Peyer's patch (tissue), 4 donors: Measurements from ENCODE around the gene BMP6. TPM values are rescaled to one million over a fixed set of nuclear protein-coding genes. Genes with fewer than 3 reads are reported as not detected.

Experiments
- DNase-seq, 3 donors: peaks; one replicate each; pipeline ENCODE4 v3.0.0-alpha.2; 2017 to 2019
- H3K27ac ChIP-seq, 4 donors: fragments of 200-600 bp; sonication (generic); one replicate each; pipeline ENCODE4 v1.5.1; 2016 to 2019
- H3K27me3 ChIP-seq, 2 donors: fragments of 200-600 bp; sonication (generic); one replicate each; pipeline ENCODE4 v1.5.1; 2019
- H3K36me3 ChIP-seq, 3 donors: fragments of 200-600 bp; sonication (generic); one replicate each; pipeline ENCODE4 v1.5.1; 2016 to 2019
- H3K4me1 ChIP-seq, 4 donors: fragments of 200-600 bp; sonication (generic); one replicate each; pipeline ENCODE4 v1.5.1; 2016 to 2019
- H3K4me3 ChIP-seq, 4 donors: fragments of 200-600 bp; sonication (generic); 1 replicate in 3 of 4; 2 replicates in 1 of 4; pipeline ENCODE4 v1.5.1; 2016 to 2019; ENCODE audit warnings: mild to moderate bottlenecking in 1 of 4
- H3K9me3 ChIP-seq, 4 donors: fragments of 200-600 bp; sonication (generic); one replicate each; pipeline ENCODE4 v1.5.1; 2016 to 2019; ENCODE audit warnings: mild to moderate bottlenecking in 1 of 4
- POLR2A ChIP-seq, 2 donors: fragments of 450-650 bp; IDR thresholded peaks; one replicate each; pipeline ENCODE4 v1.5.1; 2017; ENCODE audit warnings: antibody characterized with exemption in 2 of 2, mild to moderate bottlenecking in 2 of 2, moderate library complexity in 2 of 2
- total RNA-seq, 4 donors: library from RNA; depleted of rRNA; stranded (reverse); fragments of >200 nt; gene quantifications; one replicate each; pipeline ENCODE4 v1.1.0, GENCODE V29; 2016
- TF ChIP-seq, protein P1 (sequence below), 6 experiments: fragments of 450-650 bp in 4 of 6; fragments of 200-600 bp in 2 of 6; sonication (generic) in 1 of 6; IDR thresholded peaks; one replicate each; pipeline ENCODE4 v1.5.1; 2017 to 2019; ENCODE audit warnings: antibody characterized with exemption in 6 of 6, mild to moderate bottlenecking in 3 of 6, moderate library complexity in 1 of 6

The BMP6 gene
- total RNA-seq, 4 donors from 2014 or later = 0.88 to 3.6 (median 2.2) TPM

DNA sequence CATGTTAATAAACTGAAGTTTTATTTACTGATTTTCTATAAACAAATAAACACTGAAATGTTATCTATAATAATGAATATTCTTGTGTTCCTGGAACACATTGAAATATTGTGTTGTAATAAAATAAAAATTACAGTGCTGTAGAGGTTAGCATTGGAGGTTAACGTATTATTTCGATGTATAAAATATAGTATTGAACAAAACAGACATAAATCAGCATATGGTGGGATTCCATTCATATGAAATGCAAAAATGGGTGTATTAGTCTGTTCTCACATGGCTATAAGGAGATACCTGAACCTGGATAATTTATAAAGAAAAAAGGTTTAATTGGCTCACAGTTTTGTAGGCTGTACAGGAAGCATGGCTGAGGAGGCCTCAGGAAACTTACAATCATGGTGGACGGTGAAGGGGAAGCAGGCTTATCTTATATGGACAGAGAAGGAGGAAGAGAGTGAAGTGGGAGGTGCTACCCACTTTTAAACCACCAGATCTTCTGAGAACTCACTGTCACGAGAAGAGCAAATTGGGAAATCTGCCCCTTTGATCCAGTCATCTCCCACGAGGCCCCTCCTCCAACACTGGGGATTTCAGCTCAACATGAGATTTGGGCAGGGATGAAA lies 24.6 kb upstream of the BMP6 start:
- Histone ChIP-seq H3K27me3 (no peaks in the 10 kb centered on the region), H3K4me1 (no peaks in the 10 kb centered on the region), H3K36me3 (no peaks in the 10 kb centered on the region), H3K27ac (no peak overlapping the region), H3K4me3 (no peak overlapping the region), H3K9me3 (no peaks in the 10 kb centered on the region)
- no peak for DNase-seq
- TF ChIP-seq POLR2A (IDR thresholded peaks at IDR 0.05) = no peak
- TF ChIP-seq, protein P1, sequence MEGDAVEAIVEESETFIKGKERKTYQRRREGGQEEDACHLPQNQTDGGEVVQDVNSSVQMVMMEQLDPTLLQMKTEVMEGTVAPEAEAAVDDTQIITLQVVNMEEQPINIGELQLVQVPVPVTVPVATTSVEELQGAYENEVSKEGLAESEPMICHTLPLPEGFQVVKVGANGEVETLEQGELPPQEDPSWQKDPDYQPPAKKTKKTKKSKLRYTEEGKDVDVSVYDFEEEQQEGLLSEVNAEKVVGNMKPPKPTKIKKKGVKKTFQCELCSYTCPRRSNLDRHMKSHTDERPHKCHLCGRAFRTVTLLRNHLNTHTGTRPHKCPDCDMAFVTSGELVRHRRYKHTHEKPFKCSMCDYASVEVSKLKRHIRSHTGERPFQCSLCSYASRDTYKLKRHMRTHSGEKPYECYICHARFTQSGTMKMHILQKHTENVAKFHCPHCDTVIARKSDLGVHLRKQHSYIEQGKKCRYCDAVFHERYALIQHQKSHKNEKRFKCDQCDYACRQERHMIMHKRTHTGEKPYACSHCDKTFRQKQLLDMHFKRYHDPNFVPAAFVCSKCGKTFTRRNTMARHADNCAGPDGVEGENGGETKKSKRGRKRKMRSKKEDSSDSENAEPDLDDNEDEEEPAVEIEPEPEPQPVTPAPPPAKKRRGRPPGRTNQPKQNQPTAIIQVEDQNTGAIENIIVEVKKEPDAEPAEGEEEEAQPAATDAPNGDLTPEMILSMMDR (IDR thresholded peaks at IDR 0.05) = no peak

DNA sequence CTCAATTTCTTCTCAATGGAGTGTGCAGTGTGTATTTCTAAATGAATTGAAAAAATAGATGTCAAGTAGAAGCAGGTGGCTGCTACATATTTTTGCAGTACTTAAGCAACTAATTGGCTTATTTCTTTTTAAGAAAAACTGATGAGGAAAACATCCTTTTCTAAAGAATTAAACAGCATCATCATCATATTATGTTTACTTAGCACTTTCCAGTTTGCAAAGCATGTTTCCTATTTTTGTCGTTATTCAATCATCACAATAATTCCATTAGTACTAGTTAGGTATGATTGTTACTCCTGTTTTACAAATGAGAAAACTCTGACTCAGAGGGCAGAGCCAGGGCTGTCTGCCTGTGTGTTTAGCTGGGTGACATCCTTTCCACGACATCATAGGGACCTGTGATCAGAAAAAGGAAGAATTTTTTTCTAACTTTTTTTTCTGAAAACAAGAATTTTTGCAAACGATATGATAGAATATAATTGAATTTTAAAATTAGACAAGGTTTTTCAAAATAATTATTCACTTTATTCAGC lies 22.7 kb upstream of the BMP6 start:
- no peak for TF ChIP-seq POLR2A (IDR thresholded peaks at IDR 0.05)
- TF ChIP-seq, protein P1 (IDR thresholded peaks at IDR 0.05) = no peak
- Histone ChIP-seq H3K27ac (no peak overlapping the region), H3K4me1 (no peaks in the 10 kb centered on the region), H3K4me3 (no peak overlapping the region), H3K36me3 (no peaks in the 10 kb centered on the region), H3K9me3 (no peaks in the 10 kb centered on the region), H3K27me3 (no peaks in the 10 kb centered on the region)
- no peak for DNase-seq

- H3K27ac ChIP-seq = no peak overlapping the region
- DNase-seq = no peak
- no peak for TF ChIP-seq POLR2A (IDR thresholded peaks at IDR 0.05)
- TF ChIP-seq, protein P1 (IDR thresholded peaks at IDR 0.05) = no peak
Measured at GRCh38 chr6:7705483-7705882, 20.4 kb upstream of the BMP6 start.

DNA sequence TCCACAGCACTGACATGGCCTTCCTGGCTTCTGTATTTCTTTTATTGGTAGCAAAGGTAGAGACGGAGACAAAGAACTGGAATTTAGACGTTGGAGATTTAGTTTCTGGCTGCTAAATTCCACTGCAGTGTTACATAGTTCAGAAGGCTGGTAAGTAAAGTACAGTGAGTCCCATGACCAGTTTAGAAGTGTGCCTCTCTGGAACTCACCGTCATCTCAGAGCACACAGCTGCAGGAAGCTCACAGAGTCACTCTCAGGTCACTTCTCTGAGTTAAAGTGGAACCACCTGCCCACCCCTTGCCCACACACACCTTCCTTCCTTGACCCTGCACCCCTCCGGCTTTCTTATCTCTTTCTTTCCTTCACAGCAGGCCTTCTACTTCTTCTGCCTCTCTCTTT lies 19.6 kb upstream of the BMP6 start:
- Histone ChIP-seq H3K36me3 (no peaks in the 10 kb centered on the region), H3K4me1 (no peaks in the 10 kb centered on the region), H3K27ac (no peak overlapping the region), H3K27me3 (no peaks in the 10 kb centered on the region), H3K4me3 (no peak overlapping the region), H3K9me3 (no peaks in the 10 kb centered on the region)
- TF ChIP-seq POLR2A (IDR thresholded peaks at IDR 0.05) = no peak
- TF ChIP-seq, protein P1 (IDR thresholded peaks at IDR 0.05) = no peak
- no peak for DNase-seq

More at GRCh38 chr6:7705483-7705882, 20.4 kb upstream of the BMP6 start:
- Histone ChIP-seq H3K27me3 (no peaks in the 10 kb centered on the region), H3K4me1 (no peaks in the 10 kb centered on the region), H3K36me3 (no peaks in the 10 kb centered on the region), H3K4me3 (no peak overlapping the region), H3K9me3 (no peaks in the 10 kb centered on the region)

DNA sequence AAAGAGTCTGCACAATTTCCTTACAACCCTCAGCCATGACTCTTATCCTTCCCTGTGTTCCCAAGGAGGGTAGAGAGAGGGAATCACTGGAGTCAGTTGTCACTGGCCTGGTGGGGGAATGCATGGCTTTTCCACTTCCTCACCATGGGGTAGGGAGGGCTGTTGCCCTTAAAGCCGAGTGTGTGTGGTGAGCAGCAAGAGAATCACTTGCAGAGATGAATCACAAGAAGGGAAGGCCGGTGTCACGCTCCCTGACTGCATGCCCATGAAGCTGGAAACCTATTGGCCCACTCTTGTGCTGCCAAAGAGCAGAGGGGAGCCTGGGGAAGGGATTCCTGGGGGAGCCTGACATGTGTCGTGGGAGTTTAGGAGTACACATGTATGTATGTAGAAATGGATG lies 18.1 kb upstream of the BMP6 start:
- TF ChIP-seq POLR2A (IDR thresholded peaks at IDR 0.05) = no peak
- TF ChIP-seq, protein P1 (IDR thresholded peaks at IDR 0.05) = no peak
- no peaks in the 10 kb centered on the region for H3K27me3 ChIP-seq
- no peaks in the 10 kb centered on the region for H3K4me1 ChIP-seq
- no peak for DNase-seq
- H3K27ac ChIP-seq = no peak overlapping the region
- no peak overlapping the region for H3K4me3 ChIP-seq
- H3K9me3 ChIP-seq = no peaks in the 10 kb centered on the region
- no peaks in the 10 kb centered on the region for H3K36me3 ChIP-seq
